Adrenal gland (tissue), 12 donors: ENCODE results near the gene PYGB. TPM values are rescaled to one million over a fixed set of nuclear protein-coding genes. Genes with fewer than 3 reads are reported as not detected.
A peak's percentile ranks its signal among the peaks of the same experiment; 100 is the strongest.

ENCODE experiments used
- DNase-seq, 7 donors: peaks; one replicate each; pipeline ENCODE4 v3.0.0-alpha.2; 2019 to 2020
- H3K27ac ChIP-seq, 5 donors: fragments of 200-600 bp; sonication (generic) in 4 of 5; 1 replicate in 3 of 5; 2 replicates in 2 of 5; pipeline versions ENCODE4 v1.5.1 to v1.8.0; 2016 to 2020; ENCODE audit warnings: mild to moderate bottlenecking in 1 of 5
- H3K27me3 ChIP-seq: fragments of 200-600 bp; 2 replicates; pipeline ENCODE4 v1.8.0; 2021
- H3K36me3 ChIP-seq, 2 donors: fragments of 200-600 bp; replicated peaks in 1 of 2; 1 replicate in 1 of 2; 2 replicates in 1 of 2; pipeline versions ENCODE4 v1.5.1 to v1.8.0; 2018 to 2022
- H3K4me1 ChIP-seq, 2 donors: fragments of 200-600 bp; replicated peaks in 1 of 2; 1 replicate in 1 of 2; 2 replicates in 1 of 2; pipeline versions ENCODE4 v1.5.1 to v1.8.0; 2018 to 2021
- H3K4me3 ChIP-seq, 4 donors: fragments of 200-600 bp; sonication (generic) in 3 of 4; one replicate each; pipeline ENCODE4 v1.5.1; 2016 to 2018
- H3K9me3 ChIP-seq, 3 donors: fragments of 200-600 bp; sonication (generic) in 1 of 3; replicated peaks in 1 of 3; 1 replicate in 2 of 3; 2 replicates in 1 of 3; pipeline versions ENCODE4 v1.5.1 to v1.8.0; 2016 to 2021
- POLR2A ChIP-seq, 2 donors: fragments of 450-650 bp; IDR thresholded peaks; one replicate each; pipeline ENCODE4 v1.6.1; 2017; ENCODE audit warnings: antibody characterized with exemption in 2 of 2, mild to moderate bottlenecking in 2 of 2, moderate library complexity in 1 of 2
- WGBS, 4 donors: extraction: QIAGEN DNeasy Blood & Tissue Kit in 2 of 4; methylation state at CpG; one replicate each; pipeline versions ENCODE4 v1.1.5 to v1.1.7; 2013 to 2017; 5-methylcytosine and 5-hydroxymethylcytosine counted together
- intact Hi-C, 2 donors: fragments of 100-400 bp; cut with DNase I; formaldehyde crosslinking; loops; one replicate each; pipeline versions ENCODE4 v1.14.1 to v1.15.0; 2022 to 2023
- polyA plus RNA-seq, 3 donors: library from polyadenylated mRNA; stranded (reverse); fragments of 200-250 nt in 2 of 3; fragments of 350-450 nt in 1 of 3; fragmentation: Illumina TruSeq in 1 of 3; extraction: RNeasy Lipid Tissue Mini Kit (QIAGEN cat#74804) in 1 of 3; gene quantifications; one replicate each; pipeline ENCODE4 v1.2.3, GENCODE V29; 2013 to 2014
- total RNA-seq, 9 donors: library from RNA; depleted of rRNA in 4 of 9; stranded (reverse); fragments of >200 nt in 4 of 9; fragments of 120-200 nt in 1 of 9; fragmentation: NEBNext Ultra II Directional in 1 of 9; extraction: Animal tissue kit (Norgen Biotek cat#: 25700) in 1 of 9; gene quantifications; one replicate each; pipeline versions ENCODE4 v1.1.0 to v1.2.4, GENCODE V29; 2013 to 2023
- TF ChIP-seq, protein P1 (sequence below), 6 experiments: fragments of 450-650 bp in 4 of 6; fragments of 200-600 bp in 2 of 6; sonication (generic) in 1 of 6; IDR thresholded peaks; 1 replicate in 5 of 6; 2 replicates in 1 of 6; pipeline versions ENCODE4 v1.5.1 to v1.8.0; 2016 to 2021; ENCODE audit warnings: antibody characterized with exemption in 6 of 6, mild to moderate bottlenecking in 2 of 6, moderate library complexity in 1 of 6
- donor health status: healthy with polysubstance abuse.
- donor health status: Bipolar disorder and iron deficiency.
- donor health status: DM: yes; HTN: yes; CAD: no.
- donor health status: DM: no; HTN: no; CAD: no.
- donor health status: DM: no; HTN: no; CAD: no.
- donor health status: DM: yes; HTN: yes; CAD: no.

PYGB gene
- total and polyA plus RNA-seq, 12 donors: 15.7 to 118 (median 71.4) TPM

DNA sequence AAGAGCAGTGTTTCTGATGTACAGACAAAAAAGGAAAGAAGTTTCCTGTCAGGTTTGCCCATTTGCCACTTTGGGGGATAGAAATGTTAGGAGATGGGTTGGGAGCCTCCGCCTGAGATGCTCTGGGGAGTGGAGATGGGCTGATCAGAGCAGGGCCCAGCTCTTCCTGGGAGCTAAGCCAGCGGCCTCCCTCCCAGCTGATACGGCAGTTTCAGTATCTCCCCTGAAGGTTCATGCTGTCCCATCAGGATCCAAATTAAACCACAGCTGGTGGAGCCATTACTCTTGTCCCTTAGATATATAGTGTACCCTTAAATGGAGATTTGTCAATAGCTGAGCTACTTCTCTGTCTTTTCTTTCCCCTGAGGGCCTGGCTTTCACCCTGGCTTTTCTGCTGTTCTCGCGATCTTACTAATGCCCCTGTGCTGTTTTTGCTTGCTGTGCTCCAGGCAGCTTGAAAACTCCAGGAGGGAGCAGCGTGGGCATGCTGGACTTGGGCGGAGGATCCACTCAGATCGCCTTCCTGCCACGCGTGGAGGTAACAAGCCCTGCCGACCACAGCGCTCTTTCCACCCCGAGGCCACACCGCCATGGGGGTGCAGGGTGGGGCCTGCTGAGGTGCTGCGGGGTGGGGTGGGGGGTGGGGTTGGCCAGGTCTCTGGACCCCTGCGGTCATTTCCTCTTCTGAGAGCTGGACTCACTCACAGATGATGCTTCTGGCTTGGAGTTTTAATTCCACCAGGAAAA, 31.5 kb upstream of the PYGB start:
- peak overlapping the region in 1 of 5 donors; percentile 3 for H3K27ac ChIP-seq
- no peak for TF ChIP-seq POLR2A (IDR thresholded peaks at IDR 0.05)
- TF ChIP-seq, protein P1, sequence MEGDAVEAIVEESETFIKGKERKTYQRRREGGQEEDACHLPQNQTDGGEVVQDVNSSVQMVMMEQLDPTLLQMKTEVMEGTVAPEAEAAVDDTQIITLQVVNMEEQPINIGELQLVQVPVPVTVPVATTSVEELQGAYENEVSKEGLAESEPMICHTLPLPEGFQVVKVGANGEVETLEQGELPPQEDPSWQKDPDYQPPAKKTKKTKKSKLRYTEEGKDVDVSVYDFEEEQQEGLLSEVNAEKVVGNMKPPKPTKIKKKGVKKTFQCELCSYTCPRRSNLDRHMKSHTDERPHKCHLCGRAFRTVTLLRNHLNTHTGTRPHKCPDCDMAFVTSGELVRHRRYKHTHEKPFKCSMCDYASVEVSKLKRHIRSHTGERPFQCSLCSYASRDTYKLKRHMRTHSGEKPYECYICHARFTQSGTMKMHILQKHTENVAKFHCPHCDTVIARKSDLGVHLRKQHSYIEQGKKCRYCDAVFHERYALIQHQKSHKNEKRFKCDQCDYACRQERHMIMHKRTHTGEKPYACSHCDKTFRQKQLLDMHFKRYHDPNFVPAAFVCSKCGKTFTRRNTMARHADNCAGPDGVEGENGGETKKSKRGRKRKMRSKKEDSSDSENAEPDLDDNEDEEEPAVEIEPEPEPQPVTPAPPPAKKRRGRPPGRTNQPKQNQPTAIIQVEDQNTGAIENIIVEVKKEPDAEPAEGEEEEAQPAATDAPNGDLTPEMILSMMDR (IDR thresholded peaks at IDR 0.05): no peak
- no peak overlapping the region for H3K4me3 ChIP-seq
- no peaks in the 10 kb centered on the region for H3K9me3 ChIP-seq
- H3K4me1 ChIP-seq: no peaks in the 10 kb centered on the region
- H3K27me3 ChIP-seq: no peaks in the 10 kb centered on the region
- intact Hi-C loops: no loop called here
- peaks cover 0 to 87% of the 10 kb centered on the region in 2 donors for H3K36me3 ChIP-seq
- 85 to 95% (median 86%) methylated on average over 8 to 16 of the region's 16 CpGs for WGBS, 4 donors
- DNase-seq: no peak

DNA sequence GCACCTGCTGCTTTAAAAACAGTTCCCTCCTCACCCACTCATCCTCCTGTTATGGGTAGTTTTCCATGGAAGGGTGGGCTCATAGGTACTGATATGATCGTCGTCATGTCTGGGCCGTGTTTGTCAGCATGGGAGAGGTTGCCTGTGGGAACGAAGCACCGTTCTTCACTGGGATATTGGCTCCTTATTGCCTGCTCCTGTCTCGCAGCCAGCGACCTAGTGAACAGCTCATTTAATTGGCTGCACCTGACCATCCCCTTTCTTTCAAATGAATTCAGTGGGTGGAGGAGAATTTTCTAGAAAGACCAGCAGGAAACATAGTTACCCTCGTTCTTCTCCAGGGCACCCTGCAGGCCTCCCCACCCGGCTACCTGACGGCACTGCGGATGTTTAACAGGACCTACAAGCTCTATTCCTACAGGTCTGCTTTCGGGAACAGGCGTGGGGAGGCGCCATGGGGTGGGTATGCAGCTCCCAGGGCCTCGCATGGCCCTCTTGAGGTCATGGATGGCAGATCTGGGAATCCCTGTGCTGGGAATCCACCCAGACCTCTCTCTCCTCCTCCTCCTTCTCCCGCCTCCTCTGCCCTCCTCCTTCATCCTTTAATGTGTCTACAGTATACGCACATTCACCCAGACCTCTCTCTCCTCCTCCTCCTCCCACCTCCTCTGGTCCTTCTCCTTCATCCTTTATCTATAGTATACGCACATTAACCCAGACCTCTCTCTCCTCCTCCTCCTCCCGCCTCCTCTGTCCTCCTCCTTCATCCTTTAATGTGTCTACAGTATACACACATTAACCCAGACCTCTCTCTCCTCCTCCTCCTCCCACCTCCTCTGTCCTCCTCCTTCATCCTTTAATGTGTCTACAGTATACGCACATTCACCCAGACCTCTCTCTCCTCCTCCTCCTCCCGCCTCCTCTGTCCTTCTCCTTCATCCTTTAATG, 30.4 kb upstream of the PYGB start:
- 87 to 95% (median 94%) methylated on average over 20 to 21 of the region's 21 CpGs for WGBS, 4 donors
- Histone ChIP-seq H3K9me3 (no peaks in the 10 kb centered on the region), H3K4me3 (no peak overlapping the region), H3K36me3 (peaks cover 0 to 82% of the 10 kb centered on the region in 2 donors), H3K27me3 (no peaks in the 10 kb centered on the region), H3K27ac (no peak overlapping the region), H3K4me1 (no peaks in the 10 kb centered on the region)
- intact Hi-C loops: no loop called here
- DNase-seq: no peak
- no peak for TF ChIP-seq POLR2A (IDR thresholded peaks at IDR 0.05)

DNA sequence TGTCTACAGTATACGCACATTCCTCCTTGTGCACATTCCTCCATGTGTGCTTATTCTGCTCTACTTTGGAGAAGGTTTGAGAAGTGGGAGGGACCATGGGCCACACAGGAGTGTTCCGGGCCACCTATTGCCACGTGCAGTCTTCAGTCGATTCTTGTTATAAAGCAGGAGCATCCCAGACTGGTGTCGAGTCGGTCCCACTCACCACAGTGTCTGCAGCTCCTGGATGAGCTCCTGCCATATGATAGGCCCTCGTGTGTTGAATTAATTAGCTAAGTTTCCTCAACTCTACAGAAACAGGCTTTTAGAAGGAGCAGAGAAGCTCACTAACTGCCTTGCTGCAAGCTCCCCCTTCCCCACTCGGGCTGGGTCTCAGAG, 29.8 kb upstream of the PYGB start:
- peaks cover 0 to 76% of the 10 kb centered on the region in 2 donors for H3K36me3 ChIP-seq
- no peaks in the 10 kb centered on the region for H3K4me1 ChIP-seq
- 89 to 92% (median 91%) methylated on average over 7 to 8 of the region's 8 CpGs for WGBS, 4 donors

DNA sequence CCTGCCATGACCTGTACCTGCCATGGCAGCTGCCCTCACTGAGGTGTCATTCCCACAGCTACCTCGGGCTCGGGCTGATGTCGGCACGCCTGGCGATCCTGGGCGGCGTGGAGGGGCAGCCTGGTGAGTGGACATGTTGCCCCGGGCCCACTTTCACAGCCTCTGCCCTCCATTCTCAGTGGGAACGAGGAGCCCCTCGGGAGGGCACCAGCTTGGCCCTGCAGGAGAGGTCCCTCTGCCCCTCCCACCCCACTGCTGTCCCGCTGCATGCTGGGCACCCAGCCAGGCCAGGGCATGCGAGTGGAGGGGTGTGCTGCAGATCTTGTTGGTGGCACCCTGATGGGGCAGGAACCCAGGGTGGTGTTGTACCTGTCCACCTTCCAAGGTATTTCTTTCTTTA, 29.4 kb upstream of the PYGB start:
- H3K27me3 ChIP-seq: no peaks in the 10 kb centered on the region

More for the DNA sequence above, 29.8 kb upstream of the PYGB start:
- no peaks in the 10 kb centered on the region for H3K9me3 ChIP-seq
- H3K4me3 ChIP-seq: no peak overlapping the region
- no peaks in the 10 kb centered on the region for H3K27me3 ChIP-seq
- no peak for DNase-seq
- intact Hi-C loops: no loop called here
- no peak overlapping the region for H3K27ac ChIP-seq
- TF ChIP-seq, protein P1 (IDR thresholded peaks at IDR 0.05): no peak
- no peak for TF ChIP-seq POLR2A (IDR thresholded peaks at IDR 0.05)

More for the DNA sequence above, 29.4 kb upstream of the PYGB start:
- no peaks in the 10 kb centered on the region for H3K9me3 ChIP-seq
- no peak for DNase-seq
- H3K36me3 ChIP-seq: peaks cover 0 to 72% of the 10 kb centered on the region in 2 donors
- WGBS, 4 donors: 86 to 95% (median 89%) methylated on average over 3 to 12 of the region's 12 CpGs
- no peak overlapping the region for H3K27ac ChIP-seq
- TF ChIP-seq, protein P1 (IDR thresholded peaks at IDR 0.05): no peak
- no peak for TF ChIP-seq POLR2A (IDR thresholded peaks at IDR 0.05)
- intact Hi-C loops: no loop called here
- H3K4me1 ChIP-seq: no peaks in the 10 kb centered on the region
- H3K4me3 ChIP-seq: no peak overlapping the region
